HG03457 (cell line): ENCODE data around the gene UCN3.
"Not testable (repeated sequence)": the region's sequence is repeated elsewhere in the genome, so short reads cannot be mapped to it uniquely, and the experiment has no call there.

Experiments used
- ATAC-seq: cut with Tn5 transposase; IDR thresholded peaks from one replicate; pipeline ENCODE4 v1.9.1; 2021; ENCODE audit warnings: moderate number of reproducible peaks; ENCODE audit not compliant: unreplicated experiment

Gene UCN3

DNA sequence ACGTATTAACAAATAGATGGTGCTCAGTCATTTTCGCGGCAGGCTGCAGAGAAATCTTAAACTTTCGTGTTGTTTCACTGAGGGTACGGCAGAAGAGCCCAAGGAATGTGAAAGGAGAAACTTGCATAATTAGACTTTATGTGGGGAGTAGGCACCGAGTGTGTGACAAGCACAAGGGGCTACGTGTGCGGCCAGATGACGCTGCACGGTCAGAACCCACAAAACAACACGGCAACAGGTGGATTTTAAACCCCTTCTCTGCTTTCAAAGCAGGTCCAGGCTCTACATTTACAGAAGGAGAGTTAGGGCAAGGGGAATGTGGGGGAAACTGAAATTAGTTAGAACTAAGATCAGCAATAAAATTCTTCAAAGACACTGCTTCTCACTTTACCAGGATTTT is 392 bp upstream of the UCN3 start:
- ATAC-seq, result no peak

DNA sequence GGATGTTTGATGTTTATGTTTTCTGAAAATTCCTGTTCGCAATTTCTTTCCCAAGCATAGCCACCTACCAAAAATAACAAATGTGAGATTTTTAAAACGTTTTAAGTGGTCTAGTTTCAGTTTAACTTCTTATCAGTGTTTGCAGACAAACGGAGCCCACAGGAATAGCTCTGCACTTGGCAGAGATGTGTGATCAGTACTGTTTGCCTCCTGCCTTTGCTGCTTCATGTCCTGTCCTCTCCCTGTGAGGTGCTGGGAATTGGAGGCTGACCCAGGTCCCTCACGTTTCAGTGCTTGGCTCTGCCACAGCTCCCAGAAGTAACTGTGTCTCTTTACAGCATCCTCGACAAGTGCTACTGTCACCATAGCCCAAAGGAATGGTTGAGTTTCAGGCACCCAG is 1.2 kb downstream of the UCN3 start:
- ATAC-seq, result no peak

DNA sequence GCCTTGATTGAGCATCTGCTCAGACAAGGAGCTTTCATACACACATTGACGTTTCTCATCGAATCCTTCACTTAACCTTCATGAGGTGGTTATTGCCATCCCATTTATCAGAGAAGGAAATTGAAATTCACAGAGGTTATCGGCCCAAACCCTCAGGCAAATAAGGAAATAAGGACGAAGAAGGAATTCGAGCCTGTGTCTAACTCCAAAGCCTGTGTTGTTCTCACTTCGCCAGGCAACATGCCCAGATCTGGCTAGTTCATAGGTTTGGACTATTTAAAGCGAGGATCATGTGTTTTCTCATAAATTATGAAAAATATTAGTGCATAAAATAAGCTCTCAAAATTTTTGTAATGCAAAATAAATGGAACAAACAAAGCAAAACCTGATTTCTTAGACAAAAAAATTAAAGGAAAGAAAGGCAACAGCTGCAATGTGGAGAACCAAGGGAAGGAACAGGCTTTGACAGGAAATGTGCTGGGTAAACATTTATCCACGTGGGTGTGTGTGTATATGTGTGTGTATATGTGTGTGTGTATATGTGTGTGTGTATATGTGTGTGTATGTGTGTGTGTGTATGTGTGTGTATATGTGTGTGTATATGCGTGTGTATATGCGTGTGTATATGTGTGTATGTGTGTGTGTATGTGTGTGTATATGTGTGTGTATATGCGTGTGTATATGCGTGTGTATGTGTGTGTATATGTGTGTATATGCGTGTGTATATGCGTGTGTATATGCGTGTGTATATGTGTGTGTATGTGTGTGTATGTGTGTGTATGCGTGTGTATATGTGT is 4.8 kb downstream of the UCN3 start:
- no peak for ATAC-seq

DNA sequence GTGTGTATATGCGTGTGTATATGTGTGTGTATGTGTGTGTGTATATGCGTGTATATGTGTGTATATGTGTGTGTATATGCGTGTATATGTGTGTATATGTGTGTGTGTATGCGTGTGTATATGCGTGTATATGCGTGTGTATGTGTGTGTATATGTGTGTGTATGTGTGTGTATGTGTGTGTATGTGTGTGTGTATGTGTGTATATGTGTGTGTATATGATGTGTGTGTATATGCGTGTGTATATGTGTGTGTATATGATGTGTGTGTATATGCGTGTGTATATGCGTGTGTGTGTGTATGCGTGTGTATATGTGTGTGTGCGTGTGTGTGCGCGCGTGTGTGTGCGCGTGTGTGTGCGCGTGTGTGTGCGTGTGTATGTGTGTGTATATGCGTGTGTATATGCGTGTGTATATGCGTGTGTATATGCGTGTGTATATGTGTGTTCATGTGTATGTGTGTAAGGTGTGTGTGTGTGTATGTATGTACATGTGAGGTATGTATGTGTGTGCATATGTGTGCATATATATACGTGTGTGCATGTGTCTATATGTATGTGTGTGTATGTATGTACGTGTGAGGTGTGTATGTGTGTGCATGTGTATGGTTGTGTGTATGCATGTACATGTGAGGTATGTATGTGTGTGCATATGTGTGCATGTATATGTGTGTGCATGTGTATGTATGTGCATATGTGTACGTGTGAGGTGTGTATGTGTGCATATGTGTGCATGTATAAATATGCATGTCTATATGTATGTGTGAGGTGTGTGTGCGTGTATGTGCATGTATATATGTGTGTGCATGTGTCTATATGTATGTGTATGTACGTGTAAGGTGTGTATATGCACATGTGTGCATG is 6.0 kb downstream of the UCN3 start:
- ATAC-seq, result no peak

DNA sequence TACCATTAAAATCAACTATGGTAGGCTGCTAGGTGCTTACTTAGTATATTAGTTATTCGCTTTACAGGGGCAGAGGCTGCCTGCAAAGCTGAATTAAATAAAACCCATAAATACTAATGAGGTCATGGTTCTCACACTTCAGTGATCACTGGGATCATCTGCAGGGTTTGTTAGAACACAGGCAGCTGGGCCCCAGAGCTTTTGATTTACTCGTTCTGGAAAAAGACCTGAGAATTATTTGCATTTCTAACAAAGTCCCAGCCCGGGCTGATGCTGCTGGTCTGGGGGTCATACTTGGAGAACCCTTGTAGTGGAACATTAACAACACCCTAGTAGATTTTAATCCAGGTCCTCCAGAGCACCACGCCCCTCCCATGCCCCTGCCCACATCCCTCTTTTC is 8.5 kb downstream of the UCN3 start:
- no peak for ATAC-seq

DNA sequence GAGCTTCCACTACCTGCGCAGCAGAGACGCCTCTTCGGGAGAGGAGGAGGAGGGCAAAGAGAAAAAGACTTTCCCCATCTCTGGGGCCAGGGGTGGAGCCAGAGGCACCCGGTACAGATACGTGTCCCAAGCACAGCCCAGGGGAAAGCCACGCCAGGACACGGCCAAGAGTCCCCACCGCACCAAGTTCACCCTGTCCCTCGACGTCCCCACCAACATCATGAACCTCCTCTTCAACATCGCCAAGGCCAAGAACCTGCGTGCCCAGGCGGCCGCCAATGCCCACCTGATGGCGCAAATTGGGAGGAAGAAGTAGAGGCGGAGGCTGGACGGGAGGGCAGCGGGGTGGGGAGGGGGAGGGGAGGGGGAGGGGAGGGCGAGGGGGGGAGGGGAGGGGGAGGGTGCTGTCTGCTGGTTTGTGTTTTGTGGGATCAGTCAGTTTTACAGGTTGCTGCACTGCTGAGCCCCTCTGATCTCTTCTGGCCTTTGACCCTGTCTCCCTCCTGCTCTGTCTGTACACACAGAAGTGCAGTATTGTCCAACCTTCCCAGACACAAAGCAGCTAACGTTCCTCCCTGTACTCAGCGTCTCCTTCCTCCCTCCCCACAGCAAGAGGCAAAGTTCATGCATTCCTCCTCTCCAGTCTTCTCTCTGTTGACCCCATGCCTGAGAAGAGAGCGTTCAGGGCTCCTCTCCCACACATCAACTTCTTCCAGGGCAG is 9.3 kb downstream of the UCN3 start:
- ATAC-seq, result no peak

DNA sequence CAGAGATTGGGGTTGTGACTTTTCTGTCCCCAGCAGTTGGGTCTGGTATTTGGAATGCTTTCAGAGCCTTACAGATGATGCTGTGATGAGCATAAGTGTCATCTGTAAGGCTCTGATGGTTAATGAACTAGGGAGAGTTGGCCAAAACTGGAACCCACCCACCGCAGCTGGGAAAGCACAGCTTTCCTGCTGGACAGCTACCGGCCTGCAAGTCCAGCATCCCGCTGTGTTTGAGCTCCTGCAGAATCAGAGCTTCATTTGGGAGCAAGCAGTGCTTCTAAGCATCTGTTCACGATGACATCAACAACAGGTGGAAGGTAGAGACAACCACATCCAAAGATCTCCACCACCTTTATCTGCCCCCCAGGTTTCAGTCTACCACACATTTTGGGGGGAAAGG is 11.7 kb downstream of the UCN3 start:
- no peak for ATAC-seq

DNA sequence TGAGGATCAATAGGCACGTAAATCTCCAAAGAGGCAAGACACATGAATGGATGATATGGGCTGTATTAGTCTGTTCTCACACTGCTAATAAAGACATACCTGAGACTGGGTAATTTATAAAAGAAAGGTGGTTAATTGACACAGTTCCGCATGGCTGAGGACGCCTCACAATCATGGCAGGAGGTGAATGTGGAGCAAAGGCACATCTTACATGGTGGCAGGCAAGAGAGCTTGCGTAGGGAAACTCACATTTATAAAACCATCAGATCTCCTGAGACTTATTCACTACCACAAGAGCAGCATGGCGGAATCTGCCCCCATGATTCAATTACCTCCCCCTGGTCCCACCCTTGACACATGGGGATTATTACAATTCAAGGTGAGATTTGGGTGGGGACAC is 14.4 kb downstream of the UCN3 start:
- not testable (repeated sequence) for ATAC-seq

DNA sequence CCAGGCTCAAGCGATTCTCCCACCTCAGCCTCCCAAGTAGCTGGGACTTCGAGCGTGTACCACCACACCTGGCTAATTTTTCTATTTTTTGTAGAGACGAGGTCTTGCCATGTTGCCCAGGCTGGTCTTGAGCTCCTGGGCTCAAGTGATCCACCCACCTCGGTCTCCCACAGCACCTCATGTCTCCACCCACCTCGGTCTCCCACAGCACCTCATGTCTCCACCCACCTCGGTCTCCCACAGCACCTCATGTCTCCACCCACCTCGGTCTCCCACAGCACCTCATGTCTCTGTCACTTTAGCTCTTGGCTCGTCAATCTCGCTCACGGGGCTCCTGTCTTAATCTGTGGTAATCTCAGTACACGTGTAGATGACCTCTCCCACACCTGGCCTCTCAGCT is 15.6 kb downstream of the UCN3 start:
- not testable (repeated sequence) for ATAC-seq

DNA sequence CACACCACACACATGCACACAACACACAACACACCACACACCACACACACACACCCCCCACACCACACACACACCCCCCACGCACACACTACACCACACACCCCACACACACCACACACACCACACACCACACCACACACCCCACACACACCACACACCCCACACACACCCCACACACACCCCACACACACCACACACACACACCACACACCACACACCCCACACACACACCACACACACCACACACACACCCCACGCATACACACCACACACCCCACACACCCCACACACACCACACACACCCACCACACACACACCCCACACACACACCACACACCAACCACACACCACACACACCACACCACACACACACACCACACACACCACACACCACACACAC is 16.4 kb downstream of the UCN3 start:
- no peak for ATAC-seq

DNA sequence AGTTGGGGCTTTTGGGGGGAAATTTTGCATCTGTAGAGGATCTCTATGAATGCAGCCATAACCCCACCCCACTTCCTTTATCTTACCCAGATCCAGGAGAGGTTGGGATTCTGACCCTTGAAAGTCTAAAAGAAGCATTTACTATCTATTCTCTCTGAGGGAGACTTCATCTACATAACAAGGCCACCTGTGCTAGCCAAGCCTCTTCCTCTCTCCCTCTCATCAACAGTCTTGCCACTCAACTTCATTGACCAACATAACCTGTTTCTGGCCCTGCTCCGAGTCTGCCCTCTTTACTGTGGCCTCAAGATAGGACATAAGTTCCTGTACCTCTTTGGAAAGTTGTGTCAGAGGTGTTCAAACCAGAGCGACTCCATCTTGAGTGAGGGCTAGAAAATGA is 20.5 kb downstream of the UCN3 start:
- no peak for ATAC-seq

DNA sequence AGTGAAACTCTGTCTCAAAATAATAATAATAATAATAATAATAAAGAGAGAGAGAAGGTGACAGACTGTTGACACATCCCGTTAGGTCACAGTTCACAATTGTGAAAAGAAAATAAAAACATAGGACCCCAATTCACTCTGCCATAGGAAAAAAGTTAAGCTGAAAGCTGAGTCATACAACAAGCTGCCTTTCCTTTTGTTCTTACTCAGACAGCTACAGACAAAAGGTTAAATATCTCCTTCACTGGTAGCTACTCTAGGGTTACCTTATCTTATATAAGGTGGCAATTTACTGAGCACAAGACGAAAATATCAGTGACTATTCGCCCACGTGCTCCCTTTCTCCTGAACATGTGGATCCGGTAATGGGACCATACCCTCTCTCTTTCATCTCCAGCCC is 22.4 kb downstream of the UCN3 start:
- ATAC-seq, result no peak

DNA sequence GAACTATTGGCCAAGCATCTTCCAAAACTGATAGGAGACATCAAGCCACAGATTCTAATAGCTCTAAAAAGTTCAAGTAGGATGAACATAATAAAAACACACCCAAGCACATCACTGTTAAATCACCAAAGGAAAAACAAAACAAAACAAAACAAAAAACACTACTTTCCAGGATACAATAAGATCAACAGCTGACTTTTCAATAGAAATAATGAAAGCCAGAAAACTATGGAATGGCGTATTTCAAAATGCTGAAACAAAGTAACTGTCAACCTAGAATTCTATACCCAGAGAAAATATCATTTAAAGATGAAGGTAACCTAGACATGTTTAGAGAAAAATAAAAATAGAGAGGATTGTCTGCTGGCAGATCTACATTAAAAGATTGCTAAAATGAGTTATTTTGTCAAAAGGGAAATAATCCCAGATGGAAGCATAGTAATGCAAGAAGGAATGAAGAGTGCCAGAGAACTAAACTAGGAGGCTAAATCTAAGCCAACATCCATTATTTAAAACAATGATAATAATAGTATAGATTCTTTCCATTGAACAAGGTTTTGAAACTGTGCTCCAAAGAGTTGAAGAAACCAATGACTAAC is 25.9 kb downstream of the UCN3 start:
- no peak for ATAC-seq

DNA sequence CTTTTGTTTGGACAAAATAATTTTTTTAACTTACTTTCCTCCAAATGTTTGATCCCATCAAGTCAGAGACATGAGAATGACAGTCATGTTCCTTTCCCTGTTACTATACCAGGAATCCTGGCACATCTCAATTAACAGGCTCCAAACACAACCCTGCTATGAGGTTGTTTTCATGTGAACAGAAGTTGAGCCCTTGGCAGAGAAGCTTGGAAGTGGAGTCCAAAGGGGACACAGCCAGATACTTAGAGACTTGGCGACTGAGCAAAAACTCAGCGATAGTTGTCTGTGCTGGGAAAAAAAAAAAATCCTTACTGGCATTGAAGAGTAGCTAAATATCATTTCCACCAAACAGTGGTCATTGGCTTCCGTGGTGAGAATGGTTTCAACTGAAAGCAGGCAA is 27.0 kb downstream of the UCN3 start:
- no peak for ATAC-seq

DNA sequence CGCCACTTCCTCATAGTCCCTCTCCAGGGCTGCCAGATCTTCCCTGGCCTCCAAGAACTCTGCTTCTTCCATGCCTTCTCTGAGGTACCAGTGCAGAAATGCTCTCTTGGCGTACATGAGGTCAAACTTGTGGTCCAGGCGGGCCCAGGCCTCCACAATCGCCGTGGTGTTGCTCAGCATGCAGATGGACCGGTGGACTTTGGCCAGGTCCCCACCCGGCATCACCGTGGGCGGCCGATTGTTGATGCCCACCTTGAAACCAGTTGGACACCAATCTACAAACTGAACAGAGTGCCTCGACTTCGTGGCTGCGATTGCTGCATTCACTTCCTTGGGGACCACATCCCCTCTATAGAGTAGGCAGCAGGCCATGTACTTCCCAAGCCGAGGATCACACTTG is 28.8 kb downstream of the UCN3 start:
- ATAC-seq, result no peak

DNA sequence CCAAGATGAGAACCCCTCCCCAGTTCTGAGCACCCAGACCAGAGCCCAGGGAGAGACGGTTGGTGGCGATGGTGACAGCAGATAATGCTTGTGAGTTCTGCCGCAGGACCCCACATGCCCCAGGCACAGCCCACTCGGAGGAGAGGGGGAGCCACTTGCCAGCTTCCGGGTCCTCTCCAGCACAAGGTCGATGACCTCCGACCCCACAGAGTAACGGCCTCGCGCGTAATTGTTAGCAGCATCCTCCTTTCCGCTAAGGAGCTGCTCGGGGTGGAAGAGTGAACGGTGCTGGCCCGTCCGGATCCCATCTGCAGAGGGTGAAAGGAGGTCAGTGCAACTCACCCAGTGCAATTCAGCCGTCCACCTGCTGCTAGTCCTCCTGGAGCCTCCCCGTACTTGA is 30.4 kb downstream of the UCN3 start:
- ATAC-seq, result no peak

DNA sequence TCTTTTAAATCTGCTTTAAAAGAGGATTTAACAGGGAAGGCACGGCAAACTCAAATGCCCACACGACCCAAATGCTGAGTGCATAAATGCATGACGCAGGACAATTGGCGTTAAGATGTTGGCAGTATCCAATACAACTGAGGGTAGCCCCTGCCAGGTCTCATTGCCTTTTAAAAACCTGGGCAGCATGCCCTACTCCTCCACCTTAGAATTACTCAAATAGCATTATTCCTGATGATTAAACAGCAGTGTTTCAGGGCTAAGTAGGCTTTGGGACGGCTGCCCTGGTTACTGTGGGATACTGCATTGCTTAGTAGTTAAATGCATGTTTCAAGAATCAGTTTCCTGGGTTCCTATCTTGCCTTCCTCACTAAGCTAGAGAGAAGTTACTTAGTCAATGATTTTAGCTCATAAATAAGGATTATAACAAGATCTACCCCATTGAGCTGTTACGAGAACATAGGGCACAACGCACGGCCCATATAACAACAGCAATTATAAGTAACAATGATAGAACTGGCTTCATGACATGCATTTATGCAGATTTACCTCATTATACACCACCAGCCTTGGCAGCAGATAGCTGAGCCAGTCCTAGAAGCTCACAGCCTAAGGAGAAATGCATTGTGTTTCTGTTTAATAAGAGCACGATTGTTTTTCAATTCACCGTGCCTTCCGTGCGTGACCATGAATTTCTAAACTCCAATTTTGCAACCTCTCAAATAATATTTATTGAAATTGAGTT is 32.0 kb downstream of the UCN3 start:
- no peak for ATAC-seq

DNA sequence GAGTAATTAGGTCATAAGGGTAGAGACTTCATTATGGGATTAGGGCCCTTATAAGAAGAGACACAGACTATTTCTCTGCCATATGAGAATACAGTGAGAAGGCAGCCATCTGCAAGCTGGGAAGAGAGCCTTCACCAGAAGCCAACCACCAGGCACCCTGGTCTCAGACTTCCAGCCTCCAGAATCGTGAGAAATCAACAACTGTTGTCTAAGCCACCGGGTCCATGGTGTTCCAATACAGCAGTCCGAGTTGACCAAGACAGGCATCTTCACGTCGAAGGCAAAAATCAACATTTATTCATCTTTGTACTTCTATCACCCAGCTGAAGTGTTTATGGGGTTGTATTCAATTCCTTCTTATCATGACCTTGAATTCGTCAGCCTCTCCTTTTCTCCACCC is 34.6 kb downstream of the UCN3 start:
- ATAC-seq, result no peak

DNA sequence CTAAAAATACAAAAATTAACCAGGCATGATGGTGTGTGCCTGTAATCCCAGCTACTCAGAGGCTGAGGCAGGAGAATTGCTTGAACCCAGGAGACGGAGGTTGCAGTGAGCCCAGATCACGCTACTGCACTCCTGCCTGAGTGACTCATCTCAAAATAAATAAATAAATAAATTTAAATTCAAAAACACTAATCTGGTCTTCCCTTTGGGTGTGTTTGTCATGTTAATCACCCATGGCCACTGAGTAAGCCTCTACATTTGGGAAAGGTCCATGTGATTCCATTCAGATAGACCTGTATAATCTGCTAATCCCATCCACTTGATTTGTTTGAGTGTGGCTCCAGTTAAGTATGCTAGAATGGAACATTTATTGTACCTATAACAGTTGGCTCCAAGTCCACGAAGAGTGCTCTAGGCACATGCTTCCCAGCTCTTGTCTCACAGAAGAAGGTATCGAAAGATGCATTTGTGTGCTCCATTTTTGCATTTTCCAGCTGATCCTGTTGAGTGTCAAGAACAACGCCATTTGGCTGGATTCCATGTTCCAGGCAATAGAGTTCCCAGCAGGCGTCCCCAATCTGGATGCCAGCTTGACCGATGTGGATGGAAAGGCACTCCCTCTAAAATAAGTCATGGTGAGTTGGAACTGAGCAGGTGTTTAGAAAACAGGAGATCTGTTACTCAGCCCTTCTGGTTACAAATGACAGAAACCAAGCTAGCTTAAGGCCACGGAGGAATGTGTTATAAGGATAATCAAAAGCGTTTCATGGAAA is 35.9 kb downstream of the UCN3 start:
- ATAC-seq, result no peak

DNA sequence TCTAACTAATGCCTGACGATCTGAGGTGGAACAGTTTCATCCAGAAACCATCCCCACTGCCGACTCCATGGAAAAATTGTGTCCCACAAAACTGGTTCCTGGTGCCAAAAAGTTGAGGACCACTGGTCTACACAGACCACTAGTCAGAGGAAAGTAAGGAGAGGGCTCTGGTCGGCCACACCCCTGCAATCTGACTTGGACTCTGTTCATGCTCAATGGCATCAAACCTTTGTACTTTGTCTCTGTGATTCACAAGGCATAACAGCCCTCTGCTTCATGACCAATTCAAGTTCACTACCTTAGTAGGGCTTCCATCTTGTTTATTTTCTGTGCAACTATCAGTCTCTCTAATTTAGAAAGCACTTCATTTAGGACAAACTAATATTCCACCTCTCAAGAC is 38.0 kb downstream of the UCN3 start:
- no peak for ATAC-seq
